ENCODE measurements around the gene VPS13A.

DNA sequence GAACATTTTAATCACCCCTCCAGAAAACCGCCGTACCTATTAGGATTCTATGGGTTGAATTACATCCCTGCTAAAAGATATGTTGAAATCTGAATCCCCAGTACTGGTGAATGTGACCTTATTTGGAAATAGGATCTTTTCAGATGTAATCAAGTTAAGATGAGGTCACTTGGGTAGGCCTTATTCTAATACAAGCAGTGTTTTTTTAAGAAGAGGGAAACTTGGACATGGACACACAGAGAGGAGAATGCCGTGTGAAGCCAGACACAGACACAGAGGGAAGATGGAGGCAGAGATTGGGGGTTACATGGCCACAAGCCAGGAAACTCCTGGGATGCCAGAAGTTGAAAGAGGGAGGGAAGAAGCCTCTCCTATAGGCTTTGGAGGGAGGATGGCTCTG lies 287.3 kb downstream of the VPS13A start:
- TF ChIP-seq, protein P1, sequence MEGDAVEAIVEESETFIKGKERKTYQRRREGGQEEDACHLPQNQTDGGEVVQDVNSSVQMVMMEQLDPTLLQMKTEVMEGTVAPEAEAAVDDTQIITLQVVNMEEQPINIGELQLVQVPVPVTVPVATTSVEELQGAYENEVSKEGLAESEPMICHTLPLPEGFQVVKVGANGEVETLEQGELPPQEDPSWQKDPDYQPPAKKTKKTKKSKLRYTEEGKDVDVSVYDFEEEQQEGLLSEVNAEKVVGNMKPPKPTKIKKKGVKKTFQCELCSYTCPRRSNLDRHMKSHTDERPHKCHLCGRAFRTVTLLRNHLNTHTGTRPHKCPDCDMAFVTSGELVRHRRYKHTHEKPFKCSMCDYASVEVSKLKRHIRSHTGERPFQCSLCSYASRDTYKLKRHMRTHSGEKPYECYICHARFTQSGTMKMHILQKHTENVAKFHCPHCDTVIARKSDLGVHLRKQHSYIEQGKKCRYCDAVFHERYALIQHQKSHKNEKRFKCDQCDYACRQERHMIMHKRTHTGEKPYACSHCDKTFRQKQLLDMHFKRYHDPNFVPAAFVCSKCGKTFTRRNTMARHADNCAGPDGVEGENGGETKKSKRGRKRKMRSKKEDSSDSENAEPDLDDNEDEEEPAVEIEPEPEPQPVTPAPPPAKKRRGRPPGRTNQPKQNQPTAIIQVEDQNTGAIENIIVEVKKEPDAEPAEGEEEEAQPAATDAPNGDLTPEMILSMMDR (IDR thresholded peaks at IDR 0.05) = no peak
- no peak for TF ChIP-seq POLR2A (IDR thresholded peaks at IDR 0.05)

Measured in tibial nerve (tissue), 3 donors.